GM12875 (cell line): Measurements from ENCODE around the gene ZCCHC24.

Experiments used
- H3K4me3 ChIP-seq: one replicate; pipeline ENCODE4 v1.5.1; 2011; ENCODE audit warnings: low read depth, low read length, control low read depth
- TF ChIP-seq, protein P1 (sequence below): IDR thresholded peaks from 2 replicates; pipeline ENCODE4 v1.5.1; 2011; ENCODE audit warnings: low read depth, mild to moderate bottlenecking, control low read depth, inconsistent platforms, low read length, moderate library complexity, borderline replicate concordance; ENCODE audit not compliant: insufficient read depth

Gene ZCCHC24

GRCh38 chr10:79405221-79405994 is 40.0 kb downstream of the ZCCHC24 start:
- H3K4me3 ChIP-seq, result no peak overlapping the region
- TF ChIP-seq, protein P1, sequence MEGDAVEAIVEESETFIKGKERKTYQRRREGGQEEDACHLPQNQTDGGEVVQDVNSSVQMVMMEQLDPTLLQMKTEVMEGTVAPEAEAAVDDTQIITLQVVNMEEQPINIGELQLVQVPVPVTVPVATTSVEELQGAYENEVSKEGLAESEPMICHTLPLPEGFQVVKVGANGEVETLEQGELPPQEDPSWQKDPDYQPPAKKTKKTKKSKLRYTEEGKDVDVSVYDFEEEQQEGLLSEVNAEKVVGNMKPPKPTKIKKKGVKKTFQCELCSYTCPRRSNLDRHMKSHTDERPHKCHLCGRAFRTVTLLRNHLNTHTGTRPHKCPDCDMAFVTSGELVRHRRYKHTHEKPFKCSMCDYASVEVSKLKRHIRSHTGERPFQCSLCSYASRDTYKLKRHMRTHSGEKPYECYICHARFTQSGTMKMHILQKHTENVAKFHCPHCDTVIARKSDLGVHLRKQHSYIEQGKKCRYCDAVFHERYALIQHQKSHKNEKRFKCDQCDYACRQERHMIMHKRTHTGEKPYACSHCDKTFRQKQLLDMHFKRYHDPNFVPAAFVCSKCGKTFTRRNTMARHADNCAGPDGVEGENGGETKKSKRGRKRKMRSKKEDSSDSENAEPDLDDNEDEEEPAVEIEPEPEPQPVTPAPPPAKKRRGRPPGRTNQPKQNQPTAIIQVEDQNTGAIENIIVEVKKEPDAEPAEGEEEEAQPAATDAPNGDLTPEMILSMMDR, result no peak

DNA sequence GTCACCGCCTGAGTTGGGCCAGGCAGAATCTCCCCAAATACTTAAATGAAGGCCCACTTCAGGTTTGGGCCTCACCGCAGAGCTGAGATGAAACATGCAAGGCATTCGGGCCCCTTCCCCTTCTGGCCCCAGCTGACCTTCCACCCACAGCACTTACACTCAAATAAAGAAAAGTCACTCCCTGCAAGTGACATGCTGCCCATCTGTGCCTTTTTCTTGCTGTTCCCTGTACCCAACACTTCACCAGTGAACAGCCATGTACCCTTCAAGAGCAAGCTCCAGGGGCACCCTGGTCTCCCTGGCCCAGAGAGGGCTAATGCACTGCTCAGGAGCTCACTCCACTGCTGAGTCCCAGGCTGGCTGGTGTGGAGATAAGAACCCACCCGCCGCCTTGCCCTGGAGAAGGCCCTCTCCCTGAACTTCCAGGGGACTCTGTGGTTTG is 40.7 kb downstream of the ZCCHC24 start:
- no peak overlapping the region for H3K4me3 ChIP-seq

GRCh38 chr10:79404231-79404609 is 41.2 kb downstream of the ZCCHC24 start:
- no peak overlapping the region for H3K4me3 ChIP-seq
- TF ChIP-seq, protein P1, result no peak

More for the DNA sequence above, 40.7 kb downstream of the ZCCHC24 start:
- TF ChIP-seq, protein P1, result no peak

DNA sequence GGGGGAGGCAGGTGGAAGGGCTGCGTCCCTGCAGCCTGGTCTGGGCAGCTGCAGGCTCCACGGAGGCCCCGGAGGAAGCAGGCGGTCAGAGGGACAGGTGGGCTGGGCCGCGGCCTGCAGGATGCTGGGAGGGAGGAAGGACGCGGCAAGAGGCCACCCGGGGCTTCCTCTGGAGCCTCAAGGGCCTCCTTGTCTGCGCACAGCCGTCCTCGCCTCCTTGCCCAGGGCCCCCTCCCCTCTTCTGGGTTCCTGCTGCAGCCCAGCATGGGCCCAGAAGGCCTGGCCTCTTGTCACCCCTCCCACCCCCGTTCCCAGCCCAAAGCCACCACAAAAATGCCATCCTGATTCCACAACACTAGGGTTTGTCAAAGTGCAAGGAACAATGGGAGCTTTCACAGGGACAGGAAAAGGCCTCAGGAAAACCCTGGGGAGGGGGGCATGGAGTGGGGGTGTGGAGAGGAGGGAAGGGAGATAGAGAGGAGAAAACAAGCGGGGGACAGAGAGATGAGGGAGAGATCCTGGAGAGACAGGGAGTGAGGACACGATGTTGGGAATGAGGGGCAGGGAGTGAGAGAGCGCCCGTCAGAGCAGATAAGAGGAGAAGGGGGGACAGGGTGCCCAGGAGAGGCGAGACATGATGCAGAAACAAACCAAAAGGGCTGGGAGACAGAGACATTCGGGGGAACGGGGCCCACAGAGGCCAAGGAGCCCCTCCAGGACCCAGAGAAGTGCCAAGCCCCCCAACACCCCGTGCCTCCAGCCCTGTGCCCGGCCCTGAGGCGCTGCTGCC is 41.8 kb downstream of the ZCCHC24 start:
- TF ChIP-seq, protein P1, result no peak
- H3K4me3 ChIP-seq, result no peak overlapping the region

- no peak overlapping the region for H3K4me3 ChIP-seq
- TF ChIP-seq, protein P1, result no peak
Measured at GRCh38 chr10:79402951-79403350, 42.5 kb downstream of the ZCCHC24 start.

GRCh38 chr10:79402625-79402946 is 42.8 kb downstream of the ZCCHC24 start:
- TF ChIP-seq, protein P1, result no peak
- no peak overlapping the region for H3K4me3 ChIP-seq
